Body of pancreas (tissue), 4 donors: ENCODE results near the gene UGT8. TPM values are rescaled to one million over a fixed set of nuclear protein-coding genes. Genes with fewer than 3 reads are reported as not detected.
A peak's percentile ranks its signal among the peaks of the same experiment; 100 is the strongest.
"Not testable (repeated sequence)": the region's sequence is repeated elsewhere in the genome, so short reads cannot be mapped to it uniquely, and the experiment has no call there.

ENCODE experiments used
- ATAC-seq: fragments of 150-250 bp; one replicate; pipeline ENCODE4 v1.9.1; 2016
- DNase-seq, 4 donors: peaks; one replicate each; pipeline ENCODE4 v3.0.0-alpha.2; 2019
- H3K27ac ChIP-seq, 4 donors: fragments of 200-600 bp; sonication (generic); 1 replicate in 3 of 4; 2 replicates in 1 of 4; pipeline versions ENCODE4 v1.5.1 to v1.6.1; 2016 to 2019; ENCODE audit warnings: mild to moderate bottlenecking in 1 of 4, mixed read lengths in 1 of 4, moderate library complexity in 1 of 4
- H3K27me3 ChIP-seq, 2 donors: fragments of 200-600 bp; sonication (generic); one replicate each; pipeline ENCODE4 v1.6.0; 2016; ENCODE audit warnings: mild to moderate bottlenecking in 1 of 2
- H3K36me3 ChIP-seq, 2 donors: fragments of 200-600 bp; sonication (generic); replicated peaks in 1 of 2; 2 replicates each; pipeline ENCODE4 v1.5.1; 2016; ENCODE audit warnings: low read depth in 2 of 2; ENCODE audit not compliant: insufficient read depth in 1 of 2
- H3K4me1 ChIP-seq: fragments of 200-600 bp; sonication (generic); one replicate; pipeline ENCODE4 v1.6.0; 2016
- H3K4me3 ChIP-seq, 2 donors: fragments of 200-600 bp; sonication (generic); 1 replicate in 1 of 2; 2 replicates in 1 of 2; pipeline ENCODE4 v1.5.1; 2016 to 2019
- H3K9me3 ChIP-seq, 3 donors: fragments of 200-600 bp; sonication (generic); 1 replicate in 2 of 3; 2 replicates in 1 of 3; pipeline ENCODE4 v1.5.1; 2016
- CTCF ChIP-seq, 7 experiments: fragments of 450-650 bp in 4 of 7; fragments of 200-600 bp in 3 of 7; sonication (generic) in 3 of 7; IDR thresholded peaks; one replicate each; pipeline ENCODE4 v1.5.1; 2016 to 2019; ENCODE audit warnings: antibody characterized with exemption in 7 of 7
- POLR2A ChIP-seq, 3 donors: fragments of 450-650 bp; IDR thresholded peaks; one replicate each; pipeline ENCODE4 v1.6.1; 2016; ENCODE audit warnings: antibody characterized with exemption in 3 of 3, mild to moderate bottlenecking in 2 of 3
- WGBS, 2 donors: methylation state at CpG; one replicate each; pipeline ENCODE4 v1.1.5; 2017; 5-methylcytosine and 5-hydroxymethylcytosine counted together
- intact Hi-C: fragments of 100-400 bp; cut with DNase I; formaldehyde crosslinking; loops from one replicate; pipeline ENCODE4 v1.15.1; 2023
- total RNA-seq, 2 donors: library from RNA; depleted of rRNA; stranded (reverse); fragments of >200 nt; gene quantifications; one replicate each; pipeline ENCODE4 v1.1.0, GENCODE V29; 2016

The UGT8 gene
- total RNA-seq, 2 donors from 2014 or later, result 8.3 to 8.9 TPM

- 87 to 88% methylated on average over 4 of the region's 4 CpGs for WGBS, 2 donors
- H3K36me3 ChIP-seq, result no peaks in the 10 kb centered on the region
- intact Hi-C loops, result loop anchor here (5.0 kb wide), 1 partner anchor 271 kb away; no protein-coding TSS in a partner anchor
- H3K4me3 ChIP-seq, result no peak overlapping the region
- peaks cover 7% of the 10 kb centered on the region for H3K4me1 ChIP-seq
- H3K9me3 ChIP-seq, result no peaks in the 10 kb centered on the region
- no peak for DNase-seq
- ATAC-seq, result no peak
- TF ChIP-seq POLR2A (IDR thresholded peaks at IDR 0.05) (no peak), CTCF (IDR thresholded peaks at IDR 0.05) (no peak)
- H3K27ac ChIP-seq, result no peak overlapping the region
- H3K27me3 ChIP-seq, result no peaks in the 10 kb centered on the region
Measured at GRCh38 chr4:114658776-114659175, 60.2 kb downstream of the UGT8 start.

GRCh38 chr4:114659386-114660008, 60.9 kb downstream of the UGT8 start:
- no peaks in the 10 kb centered on the region for H3K36me3 ChIP-seq
- H3K27me3 ChIP-seq, result no peaks in the 10 kb centered on the region
- 1 to 3% methylated on average over 4 of the region's 4 CpGs for WGBS, 2 donors
- ATAC-seq (peak; percentile 91), DNase-seq (peak; percentile 65 to 76 (median 72))
- intact Hi-C loops, result loop anchor here (5.0 kb wide), 1 partner anchor 272 kb away; no protein-coding TSS in a partner anchor
- TF ChIP-seq CTCF (IDR thresholded peaks at IDR 0.05), result peak; percentile 61 to 85 (median 82)
- no peak for TF ChIP-seq POLR2A (IDR thresholded peaks at IDR 0.05)
- no peak overlapping the region for H3K27ac ChIP-seq
- H3K4me1 ChIP-seq, result peaks cover 4% of the 10 kb centered on the region
- no peaks in the 10 kb centered on the region for H3K9me3 ChIP-seq
- H3K4me3 ChIP-seq, result no peak overlapping the region

- H3K9me3 ChIP-seq, result no peaks in the 10 kb centered on the region
- H3K27me3 ChIP-seq, result no peaks in the 10 kb centered on the region
- no peak overlapping the region for H3K4me3 ChIP-seq
- intact Hi-C loops, result no loop called here
- WGBS, 2 donors, result 84 to 93% methylated on average over 5 of the region's 5 CpGs
- no peak overlapping the region for H3K27ac ChIP-seq
- ATAC-seq, result no peak
- no peaks in the 10 kb centered on the region for H3K36me3 ChIP-seq
- TF ChIP-seq POLR2A (IDR thresholded peaks at IDR 0.05) (no peak), CTCF (IDR thresholded peaks at IDR 0.05) (no peak)
- DNase-seq, result no peak
- no peaks in the 10 kb centered on the region for H3K4me1 ChIP-seq
Measured at GRCh38 chr4:114663083-114663482, 64.5 kb downstream of the UGT8 start.

- H3K4me1 ChIP-seq, result peaks cover 7% of the 10 kb centered on the region
- no peaks in the 10 kb centered on the region for H3K9me3 ChIP-seq
- intact Hi-C loops, result no loop called here
- ATAC-seq (no peak), DNase-seq (no peak)
- H3K27me3 ChIP-seq, result no peaks in the 10 kb centered on the region
- no peak overlapping the region for H3K4me3 ChIP-seq
- 69 to 74% methylated on average over 1 of the region's 1 CpG for WGBS, 2 donors
- TF ChIP-seq CTCF (IDR thresholded peaks at IDR 0.05), result no peak
- H3K27ac ChIP-seq, result no peak overlapping the region
- no peaks in the 10 kb centered on the region for H3K36me3 ChIP-seq
Measured at GRCh38 chr4:114668577-114668976, 70.0 kb downstream of the UGT8 start.

- H3K9me3 ChIP-seq, H3K4me1 ChIP-seq, intact Hi-C loops, ATAC-seq, H3K27ac ChIP-seq, H3K36me3 ChIP-seq, H3K27me3 ChIP-seq, H3K4me3 ChIP-seq, DNase-seq: not testable (repeated sequence)
- 91 to 93% methylated on average over 4 of the region's 4 CpGs for WGBS, 2 donors
Measured at GRCh38 chr4:114670733-114671132, 72.1 kb downstream of the UGT8 start.
